GM23338 (cell line): ENCODE measurements around the gene SUPT3H. TPM values are rescaled to one million over a fixed set of nuclear protein-coding genes. Genes with fewer than 3 reads are reported as not detected.

Experiments used
- ATAC-seq: fragments of 200-7000 bp; cut with Tn5 transposase; 3 replicates; pipeline ENCODE4 v1.9.1; 2020
- DNase-seq: peaks from one replicate; pipeline ENCODE4 v3.0.0-alpha.2; 2015; ENCODE audit warnings: low spot score
- H2AFZ ChIP-seq: fragments of 200-600 bp; sonication (generic); 2 replicates; pipeline ENCODE4 v1.8.0; 2016; ENCODE audit warnings: antibody characterized with exemption, mild to moderate bottlenecking, moderate library complexity
- H3F3A ChIP-seq: fragments of 200-600 bp; sonication (generic); replicated peaks from 2 replicates; pipeline ENCODE4 v1.8.0; 2017; ENCODE audit warnings: antibody characterized with exemption, mixed run types, low read depth
- H3K27ac ChIP-seq: fragments of 200-600 bp; sonication (generic); 2 replicates; pipeline ENCODE4 v1.6.1; 2016; ENCODE audit warnings: low read depth
- H3K27me3 ChIP-seq: fragments of 200-600 bp; sonication (generic); 2 replicates; pipeline ENCODE4 v1.8.0; 2016; ENCODE audit warnings: mild to moderate bottlenecking, mixed run types, moderate library complexity; ENCODE audit not compliant: insufficient read depth
- H3K36me3 ChIP-seq: fragments of 200-600 bp; sonication (generic); 2 replicates; pipeline ENCODE4 v1.8.0; 2016; ENCODE audit warnings: mild to moderate bottlenecking; ENCODE audit not compliant: insufficient read depth
- H3K4me1 ChIP-seq: fragments of 200-600 bp; sonication (generic); 2 replicates; pipeline ENCODE4 v1.8.0; 2016; ENCODE audit warnings: mild to moderate bottlenecking, moderate library complexity; ENCODE audit not compliant: insufficient read depth
- H3K4me2 ChIP-seq: fragments of 200-600 bp; sonication (generic); 2 replicates; pipeline ENCODE4 v1.7.1; 2017; ENCODE audit warnings: mixed run types
- H3K4me3 ChIP-seq: fragments of 200-600 bp; sonication (generic); 2 replicates; pipeline ENCODE4 v1.6.1; 2016; ENCODE audit warnings: mixed run types
- H3K79me2 ChIP-seq: fragments of 200-600 bp; sonication (generic); replicated peaks from 2 replicates; pipeline ENCODE4 v1.8.0; 2017; ENCODE audit warnings: mild to moderate bottlenecking; ENCODE audit not compliant: insufficient read depth
- H3K9me2 ChIP-seq: fragments of 200-600 bp; sonication (generic); 2 replicates; pipeline ENCODE4 v1.8.0; 2017; ENCODE audit not compliant: insufficient read depth
- H4K20me1 ChIP-seq: fragments of 200-600 bp; sonication (generic); replicated peaks from 2 replicates; pipeline ENCODE4 v1.8.0; 2017; ENCODE audit warnings: mild to moderate bottlenecking; ENCODE audit not compliant: insufficient read depth
- H3K27ac Mint-ChIP-seq: 2 replicates; pipeline ENCODE4 v1.8.0; 2020; ENCODE audit warnings: inconsistent platforms, mild to moderate bottlenecking, moderate library complexity, mixed read lengths
- H3K27me3 Mint-ChIP-seq: 3 replicates; pipeline ENCODE4 v1.8.0; 2022; ENCODE audit warnings: low read depth, mild to moderate bottlenecking, moderate library complexity, mixed read lengths, inconsistent platforms; ENCODE audit not compliant: insufficient read depth, poor library complexity
- H3K36me3 Mint-ChIP-seq: 3 replicates; pipeline ENCODE4 v1.8.0; 2021; ENCODE audit warnings: low read depth, mild to moderate bottlenecking, inconsistent platforms, moderate library complexity, mixed read lengths
- H3K4me1 Mint-ChIP-seq: 3 replicates; pipeline ENCODE4 v1.8.0; 2020; ENCODE audit warnings: mild to moderate bottlenecking, inconsistent platforms, mixed read lengths
- H3K4me3 Mint-ChIP-seq: 3 replicates; pipeline ENCODE4 v1.8.0; 2021; ENCODE audit warnings: moderate library complexity, mild to moderate bottlenecking, inconsistent platforms, mixed read lengths
- H3K9me3 Mint-ChIP-seq: 3 replicates; pipeline ENCODE4 v1.8.0; 2020; ENCODE audit warnings: moderate library complexity, mild to moderate bottlenecking, inconsistent platforms, mixed read lengths
- CREB1 ChIP-seq: fragments of 250-450 bp; sonication (Bioruptor Pico); IDR thresholded peaks from 2 replicates; pipeline ENCODE4 v1.5.0; 2020; ENCODE audit warnings: low read depth, mild to moderate bottlenecking, moderate library complexity
- CTCF ChIP-seq, 2 experiments: fragments of 200-600 bp in 1 of 2; sonication (generic) in 1 of 2; conservative IDR thresholded peaks; 2 replicates each; pipeline versions ENCODE4 v1.5.1 to v1.6.1; 2016 to 2017; ENCODE audit warnings: antibody characterized with exemption in 2 of 2, low read depth in 2 of 2, mild to moderate bottlenecking in 2 of 2, moderate library complexity in 1 of 2
- ETS1 ChIP-seq: IDR thresholded peaks from 2 replicates; pipeline ENCODE4 v1.6.1; 2016; ENCODE audit warnings: antibody characterized with exemption
- EZH2phosphoT487 ChIP-seq: fragments of 200-600 bp; sonication (generic); IDR thresholded peaks from one replicate; pipeline ENCODE4 v1.8.1; 2018; ENCODE audit warnings: antibody characterized with exemption; ENCODE audit not compliant: unreplicated experiment
- JUNB ChIP-seq: IDR thresholded peaks from one replicate; pipeline ENCODE4 v1.6.1; 2016; ENCODE audit warnings: antibody characterized with exemption; ENCODE audit not compliant: unreplicated experiment
- NANOG ChIP-seq: IDR thresholded peaks from 2 replicates; pipeline ENCODE4 v1.6.1; 2016; ENCODE audit warnings: antibody characterized with exemption, borderline replicate concordance
- POLR2AphosphoS5 ChIP-seq: IDR thresholded peaks from 2 replicates; pipeline ENCODE4 v1.6.1; 2016; ENCODE audit warnings: antibody characterized with exemption, low read depth
- REST ChIP-seq: IDR thresholded peaks from one replicate; pipeline ENCODE4 v1.6.1; 2018; ENCODE audit warnings: antibody characterized with exemption; ENCODE audit not compliant: unreplicated experiment
- STAT1 ChIP-seq: IDR thresholded peaks from one replicate; pipeline ENCODE4 v1.6.1; 2016; ENCODE audit warnings: antibody characterized with exemption; ENCODE audit not compliant: unreplicated experiment
- ZNF114 ChIP-seq: fragments of 250-450 bp; sonication (Bioruptor Pico); IDR thresholded peaks from 2 replicates; pipeline ENCODE4 v1.5.0; 2020; ENCODE audit warnings: mild to moderate bottlenecking, moderate library complexity
- ZNF331 ChIP-seq: fragments of 250-450 bp; sonication (Bioruptor Pico); IDR thresholded peaks from 2 replicates; pipeline ENCODE4 v1.5.0; 2020; ENCODE audit warnings: low read depth, mild to moderate bottlenecking, moderate library complexity
- polyA plus RNA-seq: library from polyadenylated mRNA; unstranded; fragments of >200 nt; fragmentation: Nextera tagmentation; extraction: Ambion mirVana; gene quantifications from 2 replicates; pipeline ENCODE4 v1.2.1, GENCODE V29; 2016
- total RNA-seq: library from RNA; depleted of rRNA; stranded (reverse); fragments of >200 nt; shearing (Covaris generic); gene quantifications from 2 replicates; pipeline ENCODE4 v1.2.3, GENCODE V29; 2014

Gene SUPT3H
- total and polyA plus RNA-seq, 2 experiments from 2014 or later: 11.4 to 30.1 TPM

GRCh38 chr6:45086360-45087084, 291.2 kb downstream of the SUPT3H start:
- no peak for DNase-seq
- TF ChIP-seq CTCF (conservative IDR thresholded peaks at IDR 0.05; ENCODE audit: low read depth in 2 of 2) (no peak), ZNF114 (no peak), STAT1 (no peak), CREB1 (no peak), REST (no peak), EZH2phosphoT487 (no peak), ZNF331 (CRISPR knock-in tag) (no peak), JUNB (no peak), POLR2AphosphoS5 (no peak)
- no peaks in the 10 kb centered on the region for H3K9me3 Mint-ChIP-seq
- H3K27me3 ChIP-seq: no peaks in the 10 kb centered on the region
- no peaks in the 10 kb centered on the region for H4K20me1 ChIP-seq
- H2AFZ ChIP-seq: no peak overlapping the region
- H3K27me3 Mint-ChIP-seq: no peaks in the 10 kb centered on the region
- no peaks in the 10 kb centered on the region for H3K79me2 ChIP-seq
- H3K9me2 ChIP-seq: no peaks in the 10 kb centered on the region
- no peaks in the 10 kb centered on the region for H3F3A ChIP-seq
- no peak overlapping the region for H3K4me3 Mint-ChIP-seq
- H3K27ac ChIP-seq: no peak overlapping the region
- H3K4me1 ChIP-seq: no peaks in the 10 kb centered on the region
- no peak overlapping the region for H3K27ac Mint-ChIP-seq
- H3K36me3 Mint-ChIP-seq: no peaks in the 10 kb centered on the region
- no peak overlapping the region for H3K4me2 ChIP-seq
- H3K36me3 ChIP-seq: no peaks in the 10 kb centered on the region
- H3K4me1 Mint-ChIP-seq: no peaks in the 10 kb centered on the region
- no peak overlapping the region for H3K4me3 ChIP-seq
- no peak for ATAC-seq

- no peak for ATAC-seq
- TF ChIP-seq POLR2AphosphoS5 (no peak), STAT1 (no peak), CREB1 (no peak), REST (no peak), NANOG (no peak), ETS1 (no peak), ZNF114 (no peak), ZNF331 (CRISPR knock-in tag) (no peak)
Measured at GRCh38 chr6:45084257-45084656, 293.5 kb downstream of the SUPT3H start.

More at GRCh38 chr6:45084257-45084656, 293.5 kb downstream of the SUPT3H start:
- H3K4me2 ChIP-seq: no peak overlapping the region
- no peaks in the 10 kb centered on the region for H3K27me3 ChIP-seq
- no peaks in the 10 kb centered on the region for H3K4me1 ChIP-seq
- H3K4me3 ChIP-seq: no peak overlapping the region
- Mint-ChIP-seq H3K36me3 (no peaks in the 10 kb centered on the region), H3K9me3 (no peaks in the 10 kb centered on the region), H3K4me1 (no peaks in the 10 kb centered on the region), H3K27ac (no peak overlapping the region), H3K27me3 (no peaks in the 10 kb centered on the region), H3K4me3 (no peak overlapping the region)
- DNase-seq: no peak
- no peak overlapping the region for H3K27ac ChIP-seq
- no peaks in the 10 kb centered on the region for H3K36me3 ChIP-seq
- no peaks in the 10 kb centered on the region for H3K79me2 ChIP-seq
- H2AFZ ChIP-seq: no peak overlapping the region
- H3K9me2 ChIP-seq: no peaks in the 10 kb centered on the region
- no peaks in the 10 kb centered on the region for H4K20me1 ChIP-seq
- H3F3A ChIP-seq: no peaks in the 10 kb centered on the region
